Measurements from ENCODE around the gene OBSL1. TPM values are rescaled to one million over a fixed set of nuclear protein-coding genes. Genes with fewer than 3 reads are reported as not detected.

OBSL1 gene
- polyA plus RNA-seq, 1 donor, result 92.9 TPM

- peaks cover 26% of the 10 kb centered on the region for H3K36me3 ChIP-seq (ENCODE audit: control insufficient read depth, insufficient read depth, low read length)
- H3K9me3 ChIP-seq (ENCODE audit: control insufficient read depth, low read depth, low read length), result no peaks in the 10 kb centered on the region
- H3K27ac ChIP-seq (ENCODE audit: low read length), result no peak overlapping the region
- no peak overlapping the region for H3K4me3 ChIP-seq (ENCODE audit: low read length)
- no peak for DNase-seq
- WGBS (ENCODE audit: insufficient coverage, low lambda C conversion rate), result no CpG with 5 or more reads among the region's 20 CpGs
- H3K4me1 ChIP-seq (ENCODE audit: control insufficient read depth, insufficient read depth, low read length), result no peaks in the 10 kb centered on the region
- no peaks in the 10 kb centered on the region for H3K27me3 ChIP-seq (ENCODE audit: control insufficient read depth, insufficient read depth, low read length)
Observed at GRCh38 chr2:219559156-219559915, 12.0 kb downstream of the OBSL1 start.

GRCh38 chr2:219557791-219558785, 13.3 kb downstream of the OBSL1 start:
- H3K36me3 ChIP-seq (ENCODE audit: control insufficient read depth, insufficient read depth, low read length), result peaks cover 18% of the 10 kb centered on the region
- no CpG with 5 or more reads among the region's 25 CpGs for WGBS (ENCODE audit: insufficient coverage, low lambda C conversion rate)

DNA sequence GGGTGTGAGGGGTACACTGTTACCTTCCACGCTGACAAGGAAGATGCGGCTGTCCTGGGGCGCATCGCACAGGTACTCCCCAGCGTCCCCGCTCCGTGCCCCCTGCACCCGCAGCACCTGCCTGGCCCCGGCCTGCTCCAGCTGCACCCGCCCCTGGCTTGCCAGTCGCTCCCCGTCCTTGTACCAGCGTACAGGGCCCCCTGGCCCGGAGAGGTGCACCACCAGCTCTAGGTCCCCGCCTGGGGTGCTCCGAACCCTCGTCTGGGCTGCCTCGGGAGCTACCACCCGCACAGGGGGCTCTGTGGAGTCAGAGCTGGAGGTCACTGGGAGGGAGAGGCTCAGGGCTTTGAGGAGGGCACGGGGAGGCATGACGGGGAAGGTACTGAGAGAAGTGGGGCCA, 14.0 kb downstream of the OBSL1 start:
- Histone ChIP-seq H3K36me3 (ENCODE audit: control insufficient read depth, insufficient read depth, low read length) (peaks cover 10% of the 10 kb centered on the region), H3K4me3 (ENCODE audit: low read length) (no peak overlapping the region), H3K9me3 (ENCODE audit: control insufficient read depth, low read depth, low read length) (peaks cover 2% of the 10 kb centered on the region), H3K27ac (ENCODE audit: low read length) (no peak overlapping the region), H3K4me1 (ENCODE audit: control insufficient read depth, insufficient read depth, low read length) (peaks cover 7% of the 10 kb centered on the region), H3K27me3 (ENCODE audit: control insufficient read depth, insufficient read depth, low read length) (peaks cover 8% of the 10 kb centered on the region)
- no peak for DNase-seq
- WGBS (ENCODE audit: insufficient coverage, low lambda C conversion rate), result no CpG with 5 or more reads among the region's 21 CpGs

More at GRCh38 chr2:219557791-219558785, 13.3 kb downstream of the OBSL1 start:
- no peak for DNase-seq
- no peak overlapping the region for H3K4me3 ChIP-seq (ENCODE audit: low read length)
- H3K27ac ChIP-seq (ENCODE audit: low read length), result no peak overlapping the region
- peaks cover 2% of the 10 kb centered on the region for H3K9me3 ChIP-seq (ENCODE audit: control insufficient read depth, low read depth, low read length)
- H3K4me1 ChIP-seq (ENCODE audit: control insufficient read depth, insufficient read depth, low read length), result peaks cover 4% of the 10 kb centered on the region
- peaks cover 6% of the 10 kb centered on the region for H3K27me3 ChIP-seq (ENCODE audit: control insufficient read depth, insufficient read depth, low read length)

- no peak for DNase-seq
- Histone ChIP-seq H3K27me3 (ENCODE audit: control insufficient read depth, insufficient read depth, low read length) (peaks cover 14% of the 10 kb centered on the region), H3K36me3 (ENCODE audit: control insufficient read depth, insufficient read depth, low read length) (peaks cover 8% of the 10 kb centered on the region), H3K4me3 (ENCODE audit: low read length) (no peak overlapping the region), H3K9me3 (ENCODE audit: control insufficient read depth, low read depth, low read length) (peaks cover 2% of the 10 kb centered on the region), H3K4me1 (ENCODE audit: control insufficient read depth, insufficient read depth, low read length) (peaks cover 8% of the 10 kb centered on the region), H3K27ac (ENCODE audit: low read length) (no peak overlapping the region)
- WGBS (ENCODE audit: insufficient coverage, low lambda C conversion rate), result no CpG with 5 or more reads among the region's 19 CpGs
Observed at GRCh38 chr2:219556413-219556812, 14.9 kb downstream of the OBSL1 start.

DNA sequence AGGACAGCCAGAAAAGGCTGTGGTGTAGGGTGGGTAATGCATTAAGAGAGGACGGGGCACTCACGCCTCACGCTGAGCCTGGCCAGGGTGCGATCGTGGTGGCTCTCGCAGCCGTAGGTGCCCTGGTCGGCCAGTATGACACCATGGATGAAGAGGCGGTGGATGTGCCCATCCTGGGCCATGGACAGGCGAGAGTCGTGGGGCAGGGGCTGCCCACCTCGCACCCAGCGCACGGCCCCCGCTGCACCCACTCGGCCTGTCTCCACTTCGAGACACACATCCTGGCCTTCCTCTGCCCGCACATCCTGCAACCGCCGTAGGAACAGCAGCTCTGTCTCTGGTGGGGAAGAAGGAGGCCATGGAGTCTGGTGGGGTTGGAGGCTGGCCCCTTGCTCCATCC, 15.4 kb downstream of the OBSL1 start:
- peaks cover 10% of the 10 kb centered on the region for H3K4me1 ChIP-seq (ENCODE audit: control insufficient read depth, insufficient read depth, low read length)
- H3K27me3 ChIP-seq (ENCODE audit: control insufficient read depth, insufficient read depth, low read length), result peaks cover 19% of the 10 kb centered on the region
- DNase-seq, result no peak
- H3K9me3 ChIP-seq (ENCODE audit: control insufficient read depth, low read depth, low read length), result peaks cover 2% of the 10 kb centered on the region
- H3K4me3 ChIP-seq (ENCODE audit: low read length), result no peak overlapping the region
- peaks cover 8% of the 10 kb centered on the region for H3K36me3 ChIP-seq (ENCODE audit: control insufficient read depth, insufficient read depth, low read length)
- no peak overlapping the region for H3K27ac ChIP-seq (ENCODE audit: low read length)
- no CpG with 5 or more reads among the region's 20 CpGs for WGBS (ENCODE audit: insufficient coverage, low lambda C conversion rate)

DNA sequence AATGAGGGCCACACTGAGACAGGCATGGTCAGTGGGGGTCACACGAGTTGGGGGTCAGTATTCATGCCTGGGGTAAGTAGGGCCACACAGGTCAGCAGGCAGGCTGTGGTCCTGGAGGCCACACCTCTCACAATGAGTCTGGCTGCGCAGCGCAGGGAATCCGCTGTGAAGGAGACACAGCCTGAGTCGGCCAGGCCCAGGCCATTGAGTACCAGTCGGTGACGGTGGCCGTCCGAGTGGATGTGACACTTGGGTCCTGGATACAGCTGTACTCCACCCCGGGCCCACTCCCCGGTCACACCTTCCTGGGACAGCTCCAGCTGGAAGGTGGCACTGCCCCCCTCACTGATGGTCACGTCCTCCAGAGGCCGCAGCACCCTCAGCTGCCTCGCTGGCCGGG, 17.0 kb downstream of the OBSL1 start:
- no peak for DNase-seq
- no peak overlapping the region for H3K27ac ChIP-seq (ENCODE audit: low read length)
- peaks cover 13% of the 10 kb centered on the region for H3K36me3 ChIP-seq (ENCODE audit: control insufficient read depth, insufficient read depth, low read length)
- H3K4me1 ChIP-seq (ENCODE audit: control insufficient read depth, insufficient read depth, low read length), result peaks cover 10% of the 10 kb centered on the region
- WGBS (ENCODE audit: insufficient coverage, low lambda C conversion rate), result no CpG with 5 or more reads among the region's 15 CpGs
- H3K9me3 ChIP-seq (ENCODE audit: control insufficient read depth, low read depth, low read length), result peaks cover 2% of the 10 kb centered on the region
- H3K4me3 ChIP-seq (ENCODE audit: low read length), result no peak overlapping the region
- H3K27me3 ChIP-seq (ENCODE audit: control insufficient read depth, insufficient read depth, low read length), result peaks cover 24% of the 10 kb centered on the region

- Histone ChIP-seq H3K4me1 (ENCODE audit: control insufficient read depth, insufficient read depth, low read length) (peaks cover 10% of the 10 kb centered on the region), H3K27ac (ENCODE audit: low read length) (no peak overlapping the region)
- WGBS (ENCODE audit: insufficient coverage, low lambda C conversion rate), result no CpG with 5 or more reads among the region's 12 CpGs
Observed at GRCh38 chr2:219553463-219553963, 17.8 kb downstream of the OBSL1 start.

GRCh38 chr2:219553168-219553417, 18.2 kb downstream of the OBSL1 start:
- no CpG with 5 or more reads among the region's 7 CpGs for WGBS (ENCODE audit: insufficient coverage, low lambda C conversion rate)

More at GRCh38 chr2:219553463-219553963, 17.8 kb downstream of the OBSL1 start:
- peaks cover 24% of the 10 kb centered on the region for H3K27me3 ChIP-seq (ENCODE audit: control insufficient read depth, insufficient read depth, low read length)
- H3K36me3 ChIP-seq (ENCODE audit: control insufficient read depth, insufficient read depth, low read length), result peaks cover 19% of the 10 kb centered on the region
- no peak for DNase-seq
- no peak overlapping the region for H3K4me3 ChIP-seq (ENCODE audit: low read length)
- H3K9me3 ChIP-seq (ENCODE audit: control insufficient read depth, low read depth, low read length), result peaks cover 2% of the 10 kb centered on the region

DNA sequence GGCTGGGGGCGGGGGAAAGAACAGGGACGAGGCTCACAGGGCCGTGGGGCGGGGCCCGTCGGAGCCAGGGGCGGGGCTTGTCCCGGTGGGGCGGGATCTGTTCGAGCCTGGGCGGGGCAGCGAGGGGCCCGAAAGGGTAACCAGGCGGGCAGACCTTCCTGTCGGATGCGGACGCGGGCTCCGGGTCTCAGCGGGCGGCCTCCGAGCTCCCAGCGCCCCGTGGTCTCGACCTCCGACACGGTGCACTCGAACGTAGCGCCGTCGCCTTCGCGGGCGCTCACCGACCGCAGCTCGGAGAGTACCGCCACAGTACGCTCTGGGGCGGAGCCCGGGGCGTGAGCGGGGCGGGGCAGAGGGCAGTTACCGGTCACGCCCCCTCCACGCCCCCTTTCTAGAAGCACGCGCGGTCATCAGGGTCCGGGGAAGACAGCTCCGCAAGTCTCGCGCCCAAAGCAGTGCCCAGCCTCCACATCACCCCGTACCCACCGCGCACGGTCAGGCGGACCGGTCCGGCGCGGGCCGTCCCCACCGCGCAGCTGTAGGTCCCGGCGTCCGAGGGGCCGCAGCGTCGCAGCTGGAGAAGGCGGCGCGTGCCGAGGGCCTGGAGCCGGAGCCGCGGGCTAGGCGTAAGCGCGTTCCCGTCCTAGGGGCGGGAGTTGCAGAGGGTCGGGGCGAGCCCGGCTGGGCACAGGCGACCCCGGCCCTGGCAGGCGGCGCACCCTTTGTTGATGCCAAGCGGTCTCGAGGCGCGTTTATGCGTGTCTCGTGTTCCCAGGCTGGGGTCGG, 18.8 kb downstream of the OBSL1 start:
- Histone ChIP-seq H3K4me1 (ENCODE audit: control insufficient read depth, insufficient read depth, low read length) (peaks cover 10% of the 10 kb centered on the region), H3K27me3 (ENCODE audit: control insufficient read depth, insufficient read depth, low read length) (peaks cover 24% of the 10 kb centered on the region), H3K36me3 (ENCODE audit: control insufficient read depth, insufficient read depth, low read length) (peaks cover 24% of the 10 kb centered on the region), H3K4me3 (ENCODE audit: low read length) (peak overlapping the region; percentile 49), H3K9me3 (ENCODE audit: control insufficient read depth, low read depth, low read length) (peaks cover 2% of the 10 kb centered on the region), H3K27ac (ENCODE audit: low read length) (peak overlapping the region; percentile 72)
- peak; percentile 83 to 92 for DNase-seq
- no CpG with 5 or more reads among the region's 99 CpGs for WGBS (ENCODE audit: insufficient coverage, low lambda C conversion rate)

More at GRCh38 chr2:219553168-219553417, 18.2 kb downstream of the OBSL1 start:
- peaks cover 24% of the 10 kb centered on the region for H3K27me3 ChIP-seq (ENCODE audit: control insufficient read depth, insufficient read depth, low read length)
- peaks cover 2% of the 10 kb centered on the region for H3K9me3 ChIP-seq (ENCODE audit: control insufficient read depth, low read depth, low read length)
- H3K4me1 ChIP-seq (ENCODE audit: control insufficient read depth, insufficient read depth, low read length), result peaks cover 10% of the 10 kb centered on the region
- no peak for DNase-seq
- H3K4me3 ChIP-seq (ENCODE audit: low read length), result peak overlapping the region; percentile 49
- peaks cover 20% of the 10 kb centered on the region for H3K36me3 ChIP-seq (ENCODE audit: control insufficient read depth, insufficient read depth, low read length)
- H3K27ac ChIP-seq (ENCODE audit: low read length), result no peak overlapping the region
